MM.1S (cell line): ENCODE measurements around the gene SLC7A1.

ENCODE experiments used
- EZH2 ChIP-seq: fragments of 300-600 bp; sonication (generic); optimal IDR thresholded peaks from 2 replicates; pipeline ENCODE3; 2017; ENCODE audit warnings: low read depth, mild to moderate bottlenecking, antibody characterized with exemption, low read length, mixed read lengths
- EZH2phosphoT487 ChIP-seq: fragments of 300-600 bp; sonication (generic); IDR thresholded peaks from 2 replicates; pipeline ENCODE4 v1.6.1; 2018; ENCODE audit warnings: antibody characterized with exemption, low read length
- TF ChIP-seq, protein P1 (sequence below): fragments of 300-600 bp; sonication (generic); IDR thresholded peaks from 2 replicates; pipeline ENCODE4 v1.5.1; 2016; ENCODE audit warnings: antibody characterized with exemption, low read length, mixed read lengths

DNA sequence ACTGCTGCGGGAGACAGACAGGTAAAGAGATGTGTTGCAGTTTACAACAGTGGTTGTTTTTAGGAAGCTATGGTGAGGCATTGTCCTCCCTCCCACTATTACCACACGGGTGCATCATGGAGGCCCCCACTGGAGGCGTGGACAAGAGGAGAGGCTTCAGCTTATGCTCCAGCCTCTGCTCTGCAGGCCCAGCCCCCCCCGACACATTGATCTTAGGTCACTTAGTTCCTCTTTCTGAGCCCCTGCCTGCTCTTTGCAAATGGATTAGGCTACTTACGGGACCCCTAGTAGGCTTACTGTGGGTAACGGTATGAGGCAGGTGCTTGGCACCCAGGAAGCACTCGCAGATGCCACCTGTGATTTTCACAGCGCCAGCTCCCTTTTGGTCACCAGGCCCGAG lies 123.9 kb downstream of the SLC7A1 start:
- TF ChIP-seq, protein P1, sequence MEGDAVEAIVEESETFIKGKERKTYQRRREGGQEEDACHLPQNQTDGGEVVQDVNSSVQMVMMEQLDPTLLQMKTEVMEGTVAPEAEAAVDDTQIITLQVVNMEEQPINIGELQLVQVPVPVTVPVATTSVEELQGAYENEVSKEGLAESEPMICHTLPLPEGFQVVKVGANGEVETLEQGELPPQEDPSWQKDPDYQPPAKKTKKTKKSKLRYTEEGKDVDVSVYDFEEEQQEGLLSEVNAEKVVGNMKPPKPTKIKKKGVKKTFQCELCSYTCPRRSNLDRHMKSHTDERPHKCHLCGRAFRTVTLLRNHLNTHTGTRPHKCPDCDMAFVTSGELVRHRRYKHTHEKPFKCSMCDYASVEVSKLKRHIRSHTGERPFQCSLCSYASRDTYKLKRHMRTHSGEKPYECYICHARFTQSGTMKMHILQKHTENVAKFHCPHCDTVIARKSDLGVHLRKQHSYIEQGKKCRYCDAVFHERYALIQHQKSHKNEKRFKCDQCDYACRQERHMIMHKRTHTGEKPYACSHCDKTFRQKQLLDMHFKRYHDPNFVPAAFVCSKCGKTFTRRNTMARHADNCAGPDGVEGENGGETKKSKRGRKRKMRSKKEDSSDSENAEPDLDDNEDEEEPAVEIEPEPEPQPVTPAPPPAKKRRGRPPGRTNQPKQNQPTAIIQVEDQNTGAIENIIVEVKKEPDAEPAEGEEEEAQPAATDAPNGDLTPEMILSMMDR = no peak
- TF ChIP-seq EZH2 (no peak), EZH2phosphoT487 (no peak)
